ENCODE data around the gene EHBP1. TPM values are rescaled to one million over a fixed set of nuclear protein-coding genes. Genes with fewer than 3 reads are reported as not detected.

EHBP1 gene
- total and polyA plus RNA-seq, 5 donors from 2014 or later, result 8.5 to 25.6 (median 10.0) TPM

DNA sequence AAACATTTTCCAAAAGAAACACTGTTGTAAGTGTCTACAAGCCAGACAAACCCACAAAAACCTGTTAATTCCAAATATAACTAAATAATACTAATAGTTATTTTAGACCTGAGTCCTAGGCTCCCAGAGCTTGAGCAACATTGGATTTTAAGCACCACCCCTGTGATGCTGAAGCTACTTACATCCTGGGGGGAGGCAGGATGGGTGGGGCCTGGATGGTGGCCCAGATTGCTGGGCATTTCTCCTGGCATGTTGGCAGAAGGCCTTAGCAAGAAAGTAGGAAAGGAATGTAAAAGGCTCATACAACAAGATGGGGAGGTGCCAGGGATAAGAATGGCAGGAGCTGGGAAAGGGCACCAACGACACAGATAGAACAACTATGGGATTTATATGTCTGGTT lies 294.4 kb downstream of the EHBP1 start:
- peaks cover 0 to 3% (median 0%) of the 10 kb centered on the region in 7 donors for H3K9me3 Mint-ChIP-seq
- H3K36me3 Mint-ChIP-seq, result peaks cover 36% of the 10 kb centered on the region

DNA sequence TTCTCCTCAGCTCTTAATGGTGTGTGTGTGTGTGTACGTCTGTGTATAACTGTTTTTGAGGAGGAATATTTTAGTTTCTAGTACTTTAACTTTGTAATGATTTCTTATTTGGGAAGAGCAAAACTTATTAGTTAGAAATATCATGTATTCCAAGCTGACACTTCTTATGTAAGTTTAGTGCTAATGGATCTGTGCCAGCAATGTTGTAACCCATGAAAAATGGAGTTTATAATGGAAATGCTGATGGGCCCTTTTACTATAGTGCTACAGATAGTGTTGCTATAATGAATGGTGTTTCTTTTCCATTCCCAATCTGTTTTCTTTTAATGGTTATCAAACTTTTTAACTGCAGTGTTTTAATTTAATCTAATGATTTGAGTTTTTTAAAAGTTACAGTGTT lies 295.3 kb downstream of the EHBP1 start:
- Histone ChIP-seq H3K4me1 (ENCODE audit: control insufficient read depth, insufficient read depth, low read length, poor library complexity, severe bottlenecking) (no peaks in the 10 kb centered on the region), H3K4me3 (ENCODE audit: low read depth, low read length) (no peak overlapping the region), H3K36me3 (ENCODE audit: control insufficient read depth, insufficient read depth, low read length) (peaks cover 7% of the 10 kb centered on the region), H3K9me3 (ENCODE audit: control insufficient read depth in 2 of 2, low read length in 2 of 2) (no peaks in the 10 kb centered on the region), H3K27ac (ENCODE audit: insufficient read depth, low read length, poor library complexity, severe bottlenecking) (no peak overlapping the region), H3K27me3 (ENCODE audit: control insufficient read depth, insufficient read depth, low read length) (no peaks in the 10 kb centered on the region)
- H3K9me3 Mint-ChIP-seq, result peaks cover 0 to 3% (median 0%) of the 10 kb centered on the region in 7 donors
- no peak for ATAC-seq (ENCODE audit: low read depth in 2 of 2)
- H3K27me3 Mint-ChIP-seq, result no peaks in the 10 kb centered on the region
- no peak overlapping the region for H3K27ac Mint-ChIP-seq
- DNase-seq, result no peak
- no peaks in the 10 kb centered on the region for H3K4me1 Mint-ChIP-seq
- peaks cover 39% of the 10 kb centered on the region for H3K36me3 Mint-ChIP-seq
- H3K4me3 Mint-ChIP-seq, result no peak overlapping the region

More for the DNA sequence above, 294.4 kb downstream of the EHBP1 start:
- H3K27me3 ChIP-seq (ENCODE audit: control insufficient read depth, insufficient read depth, low read length), result no peaks in the 10 kb centered on the region
- ATAC-seq (ENCODE audit: low read depth in 2 of 2), result no peak
- H3K4me3 Mint-ChIP-seq, result no peak overlapping the region
- H3K27me3 Mint-ChIP-seq, result no peaks in the 10 kb centered on the region
- H3K36me3 ChIP-seq (ENCODE audit: control insufficient read depth, insufficient read depth, low read length), result peaks cover 7% of the 10 kb centered on the region
- no peak for DNase-seq
- H3K4me1 ChIP-seq (ENCODE audit: control insufficient read depth, insufficient read depth, low read length, poor library complexity, severe bottlenecking), result no peaks in the 10 kb centered on the region
- no peaks in the 10 kb centered on the region for H3K9me3 ChIP-seq (ENCODE audit: control insufficient read depth in 2 of 2, low read length in 2 of 2)
- H3K27ac Mint-ChIP-seq, result no peak overlapping the region
- H3K4me3 ChIP-seq (ENCODE audit: low read depth, low read length), result no peak overlapping the region
- no peak overlapping the region for H3K27ac ChIP-seq (ENCODE audit: insufficient read depth, low read length, poor library complexity, severe bottlenecking)
- H3K4me1 Mint-ChIP-seq, result no peaks in the 10 kb centered on the region

DNA sequence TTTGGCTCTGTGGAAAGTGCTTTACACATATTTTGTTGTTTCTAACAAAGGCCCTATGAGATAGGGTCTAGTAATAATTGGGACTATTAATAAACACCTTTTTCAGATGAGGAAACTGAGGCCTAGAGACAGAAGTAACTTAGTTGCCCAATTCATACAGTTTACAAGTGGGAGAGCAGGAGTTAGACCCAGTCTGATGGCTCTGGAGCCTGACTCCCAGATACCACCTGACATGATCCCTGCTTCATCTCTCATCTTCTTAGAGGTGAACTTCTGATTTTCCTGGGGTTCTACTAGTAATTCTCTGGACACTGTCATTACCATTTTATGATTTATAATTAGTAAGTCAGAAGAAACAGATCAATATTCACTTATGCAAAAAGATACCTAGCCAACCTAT lies 296.1 kb downstream of the EHBP1 start:
- no peaks in the 10 kb centered on the region for H3K4me1 Mint-ChIP-seq
- Histone ChIP-seq H3K36me3 (ENCODE audit: control insufficient read depth, insufficient read depth, low read length) (peaks cover 7% of the 10 kb centered on the region), H3K27me3 (ENCODE audit: control insufficient read depth, insufficient read depth, low read length) (no peaks in the 10 kb centered on the region), H3K4me1 (ENCODE audit: control insufficient read depth, insufficient read depth, low read length, poor library complexity, severe bottlenecking) (no peaks in the 10 kb centered on the region), H3K9me3 (ENCODE audit: control insufficient read depth in 2 of 2, low read length in 2 of 2) (no peaks in the 10 kb centered on the region), H3K27ac (ENCODE audit: insufficient read depth, low read length, poor library complexity, severe bottlenecking) (no peak overlapping the region), H3K4me3 (ENCODE audit: low read depth, low read length) (no peak overlapping the region)
- peaks cover 35% of the 10 kb centered on the region for H3K36me3 Mint-ChIP-seq
- no peak for DNase-seq
- no peak for ATAC-seq (ENCODE audit: low read depth in 2 of 2)
- H3K27me3 Mint-ChIP-seq, result no peaks in the 10 kb centered on the region
- H3K27ac Mint-ChIP-seq, result no peak overlapping the region
- H3K9me3 Mint-ChIP-seq, result peaks cover 0 to 3% (median 0%) of the 10 kb centered on the region in 7 donors
- H3K4me3 Mint-ChIP-seq, result no peak overlapping the region

DNA sequence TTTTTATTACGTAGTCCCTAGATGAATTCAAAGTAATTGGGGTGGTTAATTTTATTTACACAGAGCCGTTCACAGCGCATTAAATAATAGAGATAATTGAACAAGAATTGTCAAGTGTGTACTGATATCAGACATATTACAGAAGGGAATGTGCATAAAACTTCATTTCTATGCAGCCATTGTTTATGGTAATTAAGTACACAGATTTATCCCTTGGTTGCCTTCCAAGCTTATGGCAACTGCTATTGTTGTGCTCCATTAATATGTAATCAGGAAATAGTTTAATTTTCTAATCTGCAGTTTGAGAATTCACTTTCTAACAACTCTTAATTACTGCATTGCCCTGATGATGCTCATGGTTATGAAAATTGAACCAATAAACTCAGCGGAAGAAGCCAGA lies 297.8 kb downstream of the EHBP1 start:
- Histone ChIP-seq H3K4me1 (ENCODE audit: control insufficient read depth, insufficient read depth, low read length, poor library complexity, severe bottlenecking) (no peaks in the 10 kb centered on the region), H3K36me3 (ENCODE audit: control insufficient read depth, insufficient read depth, low read length) (peaks cover 2% of the 10 kb centered on the region), H3K27ac (ENCODE audit: insufficient read depth, low read length, poor library complexity, severe bottlenecking) (no peak overlapping the region), H3K27me3 (ENCODE audit: control insufficient read depth, insufficient read depth, low read length) (no peaks in the 10 kb centered on the region), H3K4me3 (ENCODE audit: low read depth, low read length) (no peak overlapping the region), H3K9me3 (ENCODE audit: control insufficient read depth in 2 of 2, low read length in 2 of 2) (no peaks in the 10 kb centered on the region)
- Mint-ChIP-seq H3K27me3 (no peaks in the 10 kb centered on the region), H3K9me3 (peaks cover 0 to 3% (median 0%) of the 10 kb centered on the region in 7 donors), H3K36me3 (peaks cover 30% of the 10 kb centered on the region), H3K27ac (no peak overlapping the region), H3K4me3 (no peak overlapping the region), H3K4me1 (no peaks in the 10 kb centered on the region)
- ATAC-seq (ENCODE audit: low read depth in 2 of 2) (no peak), DNase-seq (no peak)

DNA sequence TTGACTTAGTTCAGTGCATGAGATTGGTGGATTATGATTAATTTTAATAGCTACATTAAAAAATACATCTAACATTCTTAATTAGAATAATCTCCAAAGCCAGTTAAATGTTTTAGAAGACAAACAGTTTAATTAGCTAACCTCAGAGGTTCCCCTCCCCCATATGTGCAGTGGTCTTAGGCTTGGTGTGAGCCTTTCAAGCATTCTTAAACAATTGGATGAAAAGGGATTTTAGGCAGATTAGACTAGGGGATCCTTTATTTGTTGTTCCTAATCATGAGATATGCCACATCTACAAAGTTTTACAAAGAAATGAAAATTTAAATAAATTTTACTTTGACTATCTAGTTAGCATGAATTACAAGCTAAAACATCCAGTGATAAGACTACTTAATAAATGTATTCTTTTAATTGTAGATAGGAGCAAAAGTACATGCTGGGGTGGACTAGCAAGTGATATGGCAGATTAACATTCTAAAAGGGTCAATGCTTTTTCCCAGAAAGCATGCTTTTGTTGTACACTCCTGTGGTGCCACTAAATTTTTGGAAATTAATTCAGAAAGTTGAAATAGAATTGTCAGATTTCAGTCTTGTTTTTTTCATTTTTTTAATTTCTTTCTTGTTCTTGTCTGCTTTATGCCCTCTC lies 302.4 kb downstream of the EHBP1 start:
- no peak overlapping the region for H3K4me3 Mint-ChIP-seq
- H3K27me3 Mint-ChIP-seq, result no peaks in the 10 kb centered on the region
- no peaks in the 10 kb centered on the region for H3K9me3 ChIP-seq (ENCODE audit: control insufficient read depth in 2 of 2, low read length in 2 of 2)
- no peak overlapping the region for H3K27ac Mint-ChIP-seq
- no peaks in the 10 kb centered on the region for H3K36me3 ChIP-seq (ENCODE audit: control insufficient read depth, insufficient read depth, low read length)
- H3K9me3 Mint-ChIP-seq, result peaks cover 0 to 3% (median 0%) of the 10 kb centered on the region in 7 donors
- DNase-seq (no peak), ATAC-seq (ENCODE audit: low read depth in 2 of 2) (no peak)
- H3K36me3 Mint-ChIP-seq, result peaks cover 19% of the 10 kb centered on the region
- no peak overlapping the region for H3K27ac ChIP-seq (ENCODE audit: insufficient read depth, low read length, poor library complexity, severe bottlenecking)
- H3K4me3 ChIP-seq (ENCODE audit: low read depth, low read length), result no peak overlapping the region
- no peaks in the 10 kb centered on the region for H3K4me1 Mint-ChIP-seq
- H3K4me1 ChIP-seq (ENCODE audit: control insufficient read depth, insufficient read depth, low read length, poor library complexity, severe bottlenecking), result no peaks in the 10 kb centered on the region
- no peaks in the 10 kb centered on the region for H3K27me3 ChIP-seq (ENCODE audit: control insufficient read depth, insufficient read depth, low read length)

DNA sequence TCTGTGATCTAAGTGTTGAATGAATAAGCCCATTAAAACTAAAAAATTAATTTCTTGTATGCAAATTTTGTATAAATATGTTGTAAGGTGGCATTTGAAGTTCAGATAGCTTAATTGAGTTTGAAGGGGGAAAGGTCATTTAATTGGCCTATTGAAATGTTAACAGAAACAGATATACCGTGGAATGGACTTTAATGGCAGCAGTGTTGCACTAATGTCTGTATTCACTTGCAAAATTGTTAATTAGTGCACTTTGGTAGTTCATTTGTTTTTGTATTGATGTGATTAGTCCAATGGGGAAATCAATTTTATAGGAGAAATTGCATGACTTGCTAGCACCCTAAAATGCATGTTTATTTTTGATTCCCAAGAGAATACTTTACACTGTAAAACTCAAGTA lies 303.3 kb downstream of the EHBP1 start:
- H3K9me3 ChIP-seq (ENCODE audit: control insufficient read depth in 2 of 2, low read length in 2 of 2), result no peaks in the 10 kb centered on the region
- Mint-ChIP-seq H3K27me3 (no peaks in the 10 kb centered on the region), H3K27ac (no peak overlapping the region), H3K36me3 (peaks cover 24% of the 10 kb centered on the region), H3K4me3 (no peak overlapping the region), H3K9me3 (peaks cover 0 to 3% (median 0%) of the 10 kb centered on the region in 7 donors), H3K4me1 (no peaks in the 10 kb centered on the region)
- H3K4me3 ChIP-seq (ENCODE audit: low read depth, low read length), result no peak overlapping the region
- ATAC-seq (ENCODE audit: low read depth in 2 of 2) (no peak), DNase-seq (no peak)
- no peak overlapping the region for H3K27ac ChIP-seq (ENCODE audit: insufficient read depth, low read length, poor library complexity, severe bottlenecking)
- no peaks in the 10 kb centered on the region for H3K27me3 ChIP-seq (ENCODE audit: control insufficient read depth, insufficient read depth, low read length)
- no peaks in the 10 kb centered on the region for H3K4me1 ChIP-seq (ENCODE audit: control insufficient read depth, insufficient read depth, low read length, poor library complexity, severe bottlenecking)
- H3K36me3 ChIP-seq (ENCODE audit: control insufficient read depth, insufficient read depth, low read length), result no peaks in the 10 kb centered on the region

DNA sequence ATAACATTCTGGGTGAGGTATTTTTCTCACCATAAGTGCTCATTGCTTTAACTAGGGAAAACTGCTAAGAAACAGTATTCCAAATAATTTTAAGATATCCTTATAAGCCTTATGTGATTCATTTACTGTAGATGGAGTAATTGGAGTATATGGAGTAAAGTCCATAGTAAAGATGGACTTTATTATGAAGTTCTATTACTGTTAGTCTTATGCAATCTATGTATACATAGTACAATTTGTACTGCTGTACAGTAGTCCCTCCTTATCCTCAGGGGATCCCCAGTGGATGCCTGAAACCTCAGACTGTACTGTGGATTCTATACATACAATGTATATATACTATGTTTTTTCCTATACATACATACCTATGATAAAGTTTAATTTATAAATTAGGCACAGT lies 304.0 kb downstream of the EHBP1 start:
- no peaks in the 10 kb centered on the region for H3K9me3 ChIP-seq (ENCODE audit: control insufficient read depth in 2 of 2, low read length in 2 of 2)
- no peak overlapping the region for H3K27ac ChIP-seq (ENCODE audit: insufficient read depth, low read length, poor library complexity, severe bottlenecking)
- H3K4me1 ChIP-seq (ENCODE audit: control insufficient read depth, insufficient read depth, low read length, poor library complexity, severe bottlenecking), result no peaks in the 10 kb centered on the region
- DNase-seq (no peak), ATAC-seq (ENCODE audit: low read depth in 2 of 2) (no peak)
- H3K4me3 Mint-ChIP-seq, result no peak overlapping the region
- H3K36me3 Mint-ChIP-seq, result peaks cover 21% of the 10 kb centered on the region
- H3K4me3 ChIP-seq (ENCODE audit: low read depth, low read length), result no peak overlapping the region
- no peak overlapping the region for H3K27ac Mint-ChIP-seq
- H3K4me1 Mint-ChIP-seq, result no peaks in the 10 kb centered on the region
- no peaks in the 10 kb centered on the region for H3K9me3 Mint-ChIP-seq
- H3K36me3 ChIP-seq (ENCODE audit: control insufficient read depth, insufficient read depth, low read length), result no peaks in the 10 kb centered on the region
- no peaks in the 10 kb centered on the region for H3K27me3 Mint-ChIP-seq
- H3K27me3 ChIP-seq (ENCODE audit: control insufficient read depth, insufficient read depth, low read length), result no peaks in the 10 kb centered on the region

DNA sequence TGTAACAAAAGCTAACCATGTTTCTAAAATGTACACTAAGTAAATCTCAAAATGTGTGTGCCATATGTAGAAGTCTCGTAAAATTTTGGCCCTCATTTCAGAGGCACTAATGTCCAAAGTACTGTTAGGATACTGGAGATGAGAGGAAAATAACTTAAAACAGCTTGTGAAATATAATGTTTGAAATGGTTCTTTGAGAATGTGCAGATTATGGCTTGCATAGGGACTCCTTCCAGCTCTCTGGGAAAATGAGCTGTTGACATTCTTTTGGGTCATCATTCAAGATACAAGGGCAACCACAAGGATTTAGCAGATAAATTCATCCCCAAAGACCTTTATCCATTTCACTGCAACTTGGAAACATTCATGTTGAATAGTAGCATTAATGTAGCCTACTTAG lies 307.0 kb downstream of the EHBP1 start:
- Mint-ChIP-seq H3K27me3 (no peaks in the 10 kb centered on the region), H3K27ac (no peak overlapping the region), H3K4me3 (no peak overlapping the region), H3K36me3 (peaks cover 23% of the 10 kb centered on the region), H3K4me1 (no peaks in the 10 kb centered on the region), H3K9me3 (no peaks in the 10 kb centered on the region)
- Histone ChIP-seq H3K9me3 (ENCODE audit: control insufficient read depth in 2 of 2, low read length in 2 of 2) (no peaks in the 10 kb centered on the region), H3K27me3 (ENCODE audit: control insufficient read depth, insufficient read depth, low read length) (no peaks in the 10 kb centered on the region), H3K36me3 (ENCODE audit: control insufficient read depth, insufficient read depth, low read length) (no peaks in the 10 kb centered on the region), H3K4me3 (ENCODE audit: low read depth, low read length) (no peak overlapping the region), H3K27ac (ENCODE audit: insufficient read depth, low read length, poor library complexity, severe bottlenecking) (no peak overlapping the region), H3K4me1 (ENCODE audit: control insufficient read depth, insufficient read depth, low read length, poor library complexity, severe bottlenecking) (no peaks in the 10 kb centered on the region)
- DNase-seq (no peak), ATAC-seq (ENCODE audit: low read depth in 2 of 2) (no peak)

Measured in CD4-positive, CD25-positive, alpha-beta regulatory T cell (primary cell).